ENCODE results near the gene RAP1GAP. TPM values are rescaled to one million over a fixed set of nuclear protein-coding genes. Genes with fewer than 3 reads are reported as not detected.

The RAP1GAP gene
- total and polyA plus RNA-seq, 2 of the 13 experiments (the other 11 are each of a cell fraction or from before 2014, with no cell fraction given): 11.9 to 37.5 TPM

DNA sequence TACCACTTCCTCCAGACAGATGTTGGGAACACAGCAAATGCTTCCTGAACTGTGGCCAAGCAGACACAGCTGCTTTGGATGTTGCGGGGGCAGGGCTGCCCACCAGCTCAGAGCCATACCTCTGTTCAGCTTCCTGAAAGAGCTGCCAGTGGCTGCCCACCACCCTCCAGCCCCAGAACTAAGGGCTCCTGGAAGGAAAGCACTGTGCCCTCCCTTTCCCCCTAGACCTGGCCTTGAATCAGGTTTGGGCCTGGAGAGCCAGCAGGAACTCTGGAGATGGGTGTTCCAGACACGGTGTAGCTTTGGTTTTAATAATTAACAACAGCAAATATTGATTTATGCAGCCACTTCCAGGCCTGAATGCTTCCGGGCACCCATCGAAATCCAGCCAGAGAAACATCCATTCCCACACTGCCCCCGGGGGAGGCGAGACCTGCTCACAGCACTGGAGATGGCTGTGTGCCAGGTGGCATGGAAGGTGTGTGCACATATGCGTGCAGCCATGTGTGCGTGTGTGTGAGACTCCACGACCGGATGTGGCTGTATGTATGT is 45.7 kb downstream of the RAP1GAP start (continued):
- TF ChIP-seq YEATS2 (CRISPR knock-in tag; IDR thresholded peaks at IDR 0.05; ENCODE audit: borderline replicate concordance): peak; percentile 26; the same call in 1 of the 2 replicates
- TF ChIP-seq, protein P1, sequence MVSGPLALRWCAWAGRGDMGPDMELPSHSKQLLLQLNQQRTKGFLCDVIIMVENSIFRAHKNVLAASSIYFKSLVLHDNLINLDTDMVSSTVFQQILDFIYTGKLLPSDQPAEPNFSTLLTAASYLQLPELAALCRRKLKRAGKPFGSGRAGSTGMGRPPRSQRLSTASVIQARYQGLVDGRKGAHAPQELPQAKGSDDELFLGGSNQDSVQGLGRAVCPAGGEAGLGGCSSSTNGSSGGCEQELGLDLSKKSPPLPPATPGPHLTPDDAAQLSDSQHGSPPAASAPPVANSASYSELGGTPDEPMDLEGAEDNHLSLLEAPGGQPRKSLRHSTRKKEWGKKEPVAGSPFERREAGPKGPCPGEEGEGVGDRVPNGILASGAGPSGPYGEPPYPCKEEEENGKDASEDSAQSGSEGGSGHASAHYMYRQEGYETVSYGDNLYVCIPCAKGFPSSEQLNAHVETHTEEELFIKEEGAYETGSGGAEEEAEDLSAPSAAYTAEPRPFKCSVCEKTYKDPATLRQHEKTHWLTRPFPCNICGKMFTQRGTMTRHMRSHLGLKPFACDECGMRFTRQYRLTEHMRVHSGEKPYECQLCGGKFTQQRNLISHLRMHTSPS (CRISPR knock-in tag; IDR thresholded peaks at IDR 0.05; ENCODE audit: low read depth): peak; percentile 87
- TF ChIP-seq GATAD2A (CRISPR knock-in tag; IDR thresholded peaks at IDR 0.05): peak; percentile 94
- TF ChIP-seq NCOR1 (IDR thresholded peaks at IDR 0.05; ENCODE audit: borderline replicate concordance, low read length): peak; percentile 65; the same call in 1 of the 2 replicates
- TF ChIP-seq, protein P2, sequence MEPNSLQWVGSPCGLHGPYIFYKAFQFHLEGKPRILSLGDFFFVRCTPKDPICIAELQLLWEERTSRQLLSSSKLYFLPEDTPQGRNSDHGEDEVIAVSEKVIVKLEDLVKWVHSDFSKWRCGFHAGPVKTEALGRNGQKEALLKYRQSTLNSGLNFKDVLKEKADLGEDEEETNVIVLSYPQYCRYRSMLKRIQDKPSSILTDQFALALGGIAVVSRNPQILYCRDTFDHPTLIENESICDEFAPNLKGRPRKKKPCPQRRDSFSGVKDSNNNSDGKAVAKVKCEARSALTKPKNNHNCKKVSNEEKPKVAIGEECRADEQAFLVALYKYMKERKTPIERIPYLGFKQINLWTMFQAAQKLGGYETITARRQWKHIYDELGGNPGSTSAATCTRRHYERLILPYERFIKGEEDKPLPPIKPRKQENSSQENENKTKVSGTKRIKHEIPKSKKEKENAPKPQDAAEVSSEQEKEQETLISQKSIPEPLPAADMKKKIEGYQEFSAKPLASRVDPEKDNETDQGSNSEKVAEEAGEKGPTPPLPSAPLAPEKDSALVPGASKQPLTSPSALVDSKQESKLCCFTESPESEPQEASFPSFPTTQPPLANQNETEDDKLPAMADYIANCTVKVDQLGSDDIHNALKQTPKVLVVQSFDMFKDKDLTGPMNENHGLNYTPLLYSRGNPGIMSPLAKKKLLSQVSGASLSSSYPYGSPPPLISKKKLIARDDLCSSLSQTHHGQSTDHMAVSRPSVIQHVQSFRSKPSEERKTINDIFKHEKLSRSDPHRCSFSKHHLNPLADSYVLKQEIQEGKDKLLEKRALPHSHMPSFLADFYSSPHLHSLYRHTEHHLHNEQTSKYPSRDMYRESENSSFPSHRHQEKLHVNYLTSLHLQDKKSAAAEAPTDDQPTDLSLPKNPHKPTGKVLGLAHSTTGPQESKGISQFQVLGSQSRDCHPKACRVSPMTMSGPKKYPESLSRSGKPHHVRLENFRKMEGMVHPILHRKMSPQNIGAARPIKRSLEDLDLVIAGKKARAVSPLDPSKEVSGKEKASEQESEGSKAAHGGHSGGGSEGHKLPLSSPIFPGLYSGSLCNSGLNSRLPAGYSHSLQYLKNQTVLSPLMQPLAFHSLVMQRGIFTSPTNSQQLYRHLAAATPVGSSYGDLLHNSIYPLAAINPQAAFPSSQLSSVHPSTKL (CRISPR knock-in tag; IDR thresholded peaks at IDR 0.05): peak; percentile 93
- TF ChIP-seq SSRP1 (CRISPR knock-in tag; IDR thresholded peaks at IDR 0.05): no peak
- peak; percentile 81; the same call in 1 of the 2 replicates for TF ChIP-seq MTA1 (CRISPR knock-in tag; IDR thresholded peaks at IDR 0.05; ENCODE audit: borderline replicate concordance)
- TF ChIP-seq EP300 (IDR thresholded peaks at IDR 0.05; ENCODE audit: low read depth in 2 of 2, low read length in 2 of 2): peak in 1 of 2 experiments; percentile 71; a peak in 2 of 4 replicates
- TF ChIP-seq EP300 (CRISPR knock-in tag; IDR thresholded peaks at IDR 0.05; ENCODE audit: borderline replicate concordance): peak; percentile 55; the same call in 1 of the 2 replicates
- peak; percentile 69; the same call in 1 of the 2 replicates for TF ChIP-seq RCOR2 (CRISPR knock-in tag; IDR thresholded peaks at IDR 0.05)
- TF ChIP-seq NONO (IDR thresholded peaks at IDR 0.05): no peak
- TF ChIP-seq NONO (CRISPR knock-in tag; conservative IDR thresholded peaks at IDR 0.05): peak; percentile 82
- no peak for TF ChIP-seq ZNF510 (CRISPR knock-in tag; IDR thresholded peaks at IDR 0.05; ENCODE audit: low read depth)
- TF ChIP-seq, protein P3, sequence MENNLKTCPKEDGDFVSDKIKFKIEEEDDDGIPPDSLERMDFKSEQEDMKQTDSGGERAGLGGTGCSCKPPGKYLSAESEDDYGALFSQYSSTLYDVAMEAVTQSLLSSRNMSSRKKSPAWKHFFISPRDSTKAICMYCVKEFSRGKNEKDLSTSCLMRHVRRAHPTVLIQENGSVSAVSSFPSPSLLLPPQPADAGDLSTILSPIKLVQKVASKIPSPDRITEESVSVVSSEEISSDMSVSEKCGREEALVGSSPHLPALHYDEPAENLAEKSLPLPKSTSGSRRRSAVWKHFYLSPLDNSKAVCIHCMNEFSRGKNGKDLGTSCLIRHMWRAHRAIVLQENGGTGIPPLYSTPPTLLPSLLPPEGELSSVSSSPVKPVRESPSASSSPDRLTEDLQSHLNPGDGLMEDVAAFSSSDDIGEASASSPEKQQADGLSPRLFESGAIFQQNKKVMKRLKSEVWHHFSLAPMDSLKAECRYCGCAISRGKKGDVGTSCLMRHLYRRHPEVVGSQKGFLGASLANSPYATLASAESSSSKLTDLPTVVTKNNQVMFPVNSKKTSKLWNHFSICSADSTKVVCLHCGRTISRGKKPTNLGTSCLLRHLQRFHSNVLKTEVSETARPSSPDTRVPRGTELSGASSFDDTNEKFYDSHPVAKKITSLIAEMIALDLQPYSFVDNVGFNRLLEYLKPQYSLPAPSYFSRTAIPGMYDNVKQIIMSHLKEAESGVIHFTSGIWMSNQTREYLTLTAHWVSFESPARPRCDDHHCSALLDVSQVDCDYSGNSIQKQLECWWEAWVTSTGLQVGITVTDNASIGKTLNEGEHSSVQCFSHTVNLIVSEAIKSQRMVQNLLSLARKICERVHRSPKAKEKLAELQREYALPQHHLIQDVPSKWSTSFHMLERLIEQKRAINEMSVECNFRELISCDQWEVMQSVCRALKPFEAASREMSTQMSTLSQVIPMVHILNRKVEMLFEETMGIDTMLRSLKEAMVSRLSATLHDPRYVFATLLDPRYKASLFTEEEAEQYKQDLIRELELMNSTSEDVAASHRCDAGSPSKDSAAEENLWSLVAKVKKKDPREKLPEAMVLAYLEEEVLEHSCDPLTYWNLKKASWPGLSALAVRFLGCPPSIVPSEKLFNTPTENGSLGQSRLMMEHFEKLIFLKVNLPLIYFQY (CRISPR knock-in tag; IDR thresholded peaks at IDR 0.05; ENCODE audit: borderline replicate concordance): peak; percentile 71; the same call in 1 of the 2 replicates
- peak; percentile 82 for TF ChIP-seq ELF4 (CRISPR knock-in tag; IDR thresholded peaks at IDR 0.05; ENCODE audit: borderline replicate concordance)
- peak; percentile 85 for TF ChIP-seq ZBTB42 (CRISPR knock-in tag; IDR thresholded peaks at IDR 0.05)
- TF ChIP-seq, protein P4, sequence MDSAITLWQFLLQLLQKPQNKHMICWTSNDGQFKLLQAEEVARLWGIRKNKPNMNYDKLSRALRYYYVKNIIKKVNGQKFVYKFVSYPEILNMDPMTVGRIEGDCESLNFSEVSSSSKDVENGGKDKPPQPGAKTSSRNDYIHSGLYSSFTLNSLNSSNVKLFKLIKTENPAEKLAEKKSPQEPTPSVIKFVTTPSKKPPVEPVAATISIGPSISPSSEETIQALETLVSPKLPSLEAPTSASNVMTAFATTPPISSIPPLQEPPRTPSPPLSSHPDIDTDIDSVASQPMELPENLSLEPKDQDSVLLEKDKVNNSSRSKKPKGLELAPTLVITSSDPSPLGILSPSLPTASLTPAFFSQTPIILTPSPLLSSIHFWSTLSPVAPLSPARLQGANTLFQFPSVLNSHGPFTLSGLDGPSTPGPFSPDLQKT (CRISPR knock-in tag; IDR thresholded peaks at IDR 0.05; ENCODE audit: borderline replicate concordance): no peak
- TF ChIP-seq PHF21A (CRISPR knock-in tag; IDR thresholded peaks at IDR 0.05): peak; percentile 95

Data from HepG2 (cell line).